Superior temporal gyrus (tissue), 1 donor: Measurements from ENCODE around the gene TMEM47.

Experiments
- DNase-seq: peaks from one replicate; pipeline ENCODE4 v3.0.0-alpha.2; 2016; ENCODE audit errors: extremely low spot score

The TMEM47 gene

GRCh38 chrX:34656842-34657725, at the start of gene TMEM47:
Gene TMEM47 (minus strand): TSS chrX:34657285. CDS start chrX:34657029, 256 bp downstream.
- peak; percentile 39 for DNase-seq

GRCh38 chrX:34687095-34687494, 30.0 kb upstream of the TMEM47 start:
- no peak for DNase-seq

- DNase-seq = no peak
These were observed 2.5 kb upstream of the TMEM47 start for GRCh38 chrX:34659575-34659974.

- no peak for DNase-seq
These were observed 1.2 kb upstream of the TMEM47 start for GRCh38 chrX:34658326-34658725.

GRCh38 chrX:34657726-34658070, 613 bp upstream of the TMEM47 start:
- DNase-seq = no peak

GRCh38 chrX:34656467-34656841, 631 bp downstream of the TMEM47 start:
- DNase-seq = no peak

- no peak for DNase-seq
These were observed 1.3 kb downstream of the TMEM47 start for GRCh38 chrX:34655501-34656455.

- DNase-seq = no peak
These were observed 2.2 kb downstream of the TMEM47 start for GRCh38 chrX:34654696-34655490.

- no peak for DNase-seq
These were observed 3.3 kb downstream of the TMEM47 start for GRCh38 chrX:34653811-34654210.

- DNase-seq = no peak
These were observed 14.2 kb downstream of the TMEM47 start for GRCh38 chrX:34642849-34643248.

GRCh38 chrX:34638116-34638515, 19.0 kb downstream of the TMEM47 start:
- peak; percentile 63 for DNase-seq

GRCh38 chrX:34634349-34634748, 22.7 kb downstream of the TMEM47 start:
- DNase-seq = no peak

- DNase-seq = no peak
These were observed 24.7 kb downstream of the TMEM47 start for GRCh38 chrX:34632384-34632783.

- no peak for DNase-seq
These were observed 25.4 kb downstream of the TMEM47 start for GRCh38 chrX:34631479-34632220.

GRCh38 chrX:34629572-34629971, 27.5 kb downstream of the TMEM47 start:
- DNase-seq = no peak

- DNase-seq = no peak
These were observed 32.7 kb downstream of the TMEM47 start for GRCh38 chrX:34624416-34624815.

- no peak for DNase-seq
These were observed 37.2 kb downstream of the TMEM47 start for GRCh38 chrX:34619920-34620319.

GRCh38 chrX:34612036-34612435, 45.0 kb downstream of the TMEM47 start:
- DNase-seq = no peak

- no peak for DNase-seq
These were observed 58.7 kb downstream of the TMEM47 start for GRCh38 chrX:34598362-34598761.

GRCh38 chrX:34586936-34587335, 70.1 kb downstream of the TMEM47 start:
- no peak for DNase-seq

- no peak for DNase-seq
These were observed 70.7 kb downstream of the TMEM47 start for GRCh38 chrX:34586346-34586911.
